GM19452 (cell line): ENCODE measurements around the gene SIGLEC11.
"Not testable (repeated sequence)": the region's sequence is repeated elsewhere in the genome, so short reads cannot be mapped to it uniquely, and the experiment has no call there.

Experiments used
- ATAC-seq: cut with Tn5 transposase; IDR thresholded peaks from one replicate; pipeline ENCODE4 v1.9.1; 2021; ENCODE audit not compliant: unreplicated experiment

Gene SIGLEC11, protein sequence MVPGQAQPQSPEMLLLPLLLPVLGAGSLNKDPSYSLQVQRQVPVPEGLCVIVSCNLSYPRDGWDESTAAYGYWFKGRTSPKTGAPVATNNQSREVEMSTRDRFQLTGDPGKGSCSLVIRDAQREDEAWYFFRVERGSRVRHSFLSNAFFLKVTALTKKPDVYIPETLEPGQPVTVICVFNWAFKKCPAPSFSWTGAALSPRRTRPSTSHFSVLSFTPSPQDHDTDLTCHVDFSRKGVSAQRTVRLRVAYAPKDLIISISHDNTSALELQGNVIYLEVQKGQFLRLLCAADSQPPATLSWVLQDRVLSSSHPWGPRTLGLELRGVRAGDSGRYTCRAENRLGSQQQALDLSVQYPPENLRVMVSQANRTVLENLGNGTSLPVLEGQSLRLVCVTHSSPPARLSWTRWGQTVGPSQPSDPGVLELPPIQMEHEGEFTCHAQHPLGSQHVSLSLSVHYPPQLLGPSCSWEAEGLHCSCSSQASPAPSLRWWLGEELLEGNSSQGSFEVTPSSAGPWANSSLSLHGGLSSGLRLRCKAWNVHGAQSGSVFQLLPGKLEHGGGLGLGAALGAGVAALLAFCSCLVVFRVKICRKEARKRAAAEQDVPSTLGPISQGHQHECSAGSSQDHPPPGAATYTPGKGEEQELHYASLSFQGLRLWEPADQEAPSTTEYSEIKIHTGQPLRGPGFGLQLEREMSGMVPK

DNA sequence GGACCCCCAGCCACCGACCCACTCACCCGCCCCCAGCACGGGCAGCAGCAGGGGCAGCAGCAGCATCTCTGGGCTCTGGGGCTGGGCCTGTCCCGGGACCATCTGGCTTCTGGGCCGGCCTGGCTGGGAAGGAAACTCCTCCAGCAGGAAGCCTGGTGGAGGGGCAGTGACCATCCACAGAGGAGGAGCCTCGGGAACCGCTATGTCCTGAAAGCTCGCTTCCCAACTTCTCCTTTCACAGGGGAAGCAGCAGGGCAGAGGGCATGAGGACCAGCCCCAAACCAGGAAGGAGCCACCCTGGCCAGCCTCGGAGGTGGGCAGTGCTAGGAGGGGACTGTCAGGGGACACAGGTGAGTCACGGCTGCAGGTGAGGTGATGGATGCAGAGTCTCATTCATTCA lies at the start of gene SIGLEC11:
Gene SIGLEC11 (minus strand): TSS at position 193 of the 400 bp plus-strand sequence. CDS start 91 bp downstream, at position 102.
- not testable (repeated sequence) for ATAC-seq

- ATAC-seq, result no peak
These were observed 47.6 kb upstream of the SIGLEC11 start for GRCh38 chr19:50008532-50008931.

DNA sequence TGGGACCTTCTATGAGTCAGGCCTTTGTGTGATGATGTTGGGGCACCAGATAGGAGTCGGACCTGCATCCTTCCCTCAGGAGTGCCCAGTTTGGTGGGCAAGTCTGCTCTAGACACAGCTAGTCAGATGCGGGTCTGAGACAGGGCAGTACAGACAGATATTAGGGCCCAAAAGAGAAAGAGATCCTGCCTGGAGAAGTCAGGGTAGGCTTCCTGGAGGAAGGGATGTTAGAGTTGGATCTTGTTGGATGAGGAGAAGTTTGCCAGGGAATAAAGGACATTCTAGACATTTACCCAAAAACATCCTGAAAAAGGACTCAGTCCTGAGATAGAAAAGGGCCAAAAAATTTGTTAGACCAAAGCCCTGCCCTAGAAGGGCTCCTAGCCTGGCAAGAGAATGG lies 47.0 kb upstream of the SIGLEC11 start:
- ATAC-seq, result no peak

- no peak for ATAC-seq
These were observed 46.2 kb upstream of the SIGLEC11 start for GRCh38 chr19:50007170-50007569.

- ATAC-seq, result no peak
These were observed 44.5 kb upstream of the SIGLEC11 start for GRCh38 chr19:50005428-50005827.

GRCh38 chr19:50003810-50004419 lies 42.9 kb upstream of the SIGLEC11 start:
- no peak for ATAC-seq

- ATAC-seq, result no peak
These were observed 42.3 kb upstream of the SIGLEC11 start for GRCh38 chr19:50003254-50003788.

- ATAC-seq, result no peak
These were observed 41.5 kb upstream of the SIGLEC11 start for GRCh38 chr19:50002386-50002960.

DNA sequence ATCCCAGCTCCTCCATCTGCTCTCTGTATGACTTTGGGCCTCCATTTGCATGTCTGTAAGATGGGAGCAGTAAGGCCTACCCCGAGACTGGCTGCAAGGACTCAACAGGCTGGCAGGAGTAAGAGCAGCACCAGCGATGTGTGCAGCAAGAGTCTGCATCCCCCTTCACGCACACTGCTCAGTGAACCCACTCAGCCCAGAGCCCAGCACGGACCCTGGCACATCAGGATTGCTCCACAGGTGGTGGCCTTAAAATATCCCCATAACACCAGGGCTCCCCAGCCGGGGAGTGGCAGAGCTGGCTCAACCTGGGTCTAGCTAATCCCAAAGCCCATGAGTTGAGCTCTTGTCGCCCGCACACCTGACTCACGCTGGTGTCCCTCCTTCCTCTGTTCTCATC lies 40.8 kb upstream of the SIGLEC11 start:
- no peak for ATAC-seq

DNA sequence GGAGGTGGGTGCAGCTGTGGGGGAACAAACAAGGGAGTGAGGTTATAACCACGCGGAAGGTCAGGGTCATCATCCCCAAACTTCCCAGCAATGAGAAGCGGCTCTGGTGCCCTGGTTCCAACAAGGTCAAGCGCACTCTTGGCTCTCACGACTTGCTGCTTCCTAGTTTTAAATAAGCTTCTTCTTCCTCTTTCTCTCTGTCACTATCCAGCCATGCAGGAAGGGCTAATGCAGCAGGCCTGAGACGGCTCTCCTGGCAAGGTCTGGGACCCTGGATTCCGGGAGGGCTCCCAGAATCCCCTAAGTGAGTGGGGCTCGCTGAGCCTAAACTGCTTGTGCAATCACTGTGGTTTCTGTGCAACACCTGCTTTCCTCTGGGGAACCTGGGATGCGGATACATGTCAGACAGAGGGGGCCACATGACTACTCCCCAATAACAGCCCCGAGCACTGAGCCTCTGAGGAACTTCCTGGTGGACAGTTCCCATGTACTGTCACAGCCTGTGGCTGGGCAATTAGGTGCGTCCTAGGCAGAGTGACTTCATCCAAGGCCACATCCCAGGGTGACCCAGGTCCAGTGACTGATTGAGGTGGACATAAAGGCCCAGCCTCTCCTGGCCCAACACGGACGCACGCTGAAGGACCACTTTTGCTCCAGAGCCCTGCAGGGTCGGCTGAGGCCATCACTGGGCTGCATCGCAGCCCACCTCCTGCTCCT lies 40.0 kb upstream of the SIGLEC11 start:
- ATAC-seq, result no peak

GRCh38 chr19:50000038-50000840 lies 39.3 kb upstream of the SIGLEC11 start:
- ATAC-seq, result no peak

- no peak for ATAC-seq
These were observed 38.5 kb upstream of the SIGLEC11 start for GRCh38 chr19:49999371-50000010.

GRCh38 chr19:49997709-49998108 lies 36.7 kb upstream of the SIGLEC11 start:
- ATAC-seq, result no peak

DNA sequence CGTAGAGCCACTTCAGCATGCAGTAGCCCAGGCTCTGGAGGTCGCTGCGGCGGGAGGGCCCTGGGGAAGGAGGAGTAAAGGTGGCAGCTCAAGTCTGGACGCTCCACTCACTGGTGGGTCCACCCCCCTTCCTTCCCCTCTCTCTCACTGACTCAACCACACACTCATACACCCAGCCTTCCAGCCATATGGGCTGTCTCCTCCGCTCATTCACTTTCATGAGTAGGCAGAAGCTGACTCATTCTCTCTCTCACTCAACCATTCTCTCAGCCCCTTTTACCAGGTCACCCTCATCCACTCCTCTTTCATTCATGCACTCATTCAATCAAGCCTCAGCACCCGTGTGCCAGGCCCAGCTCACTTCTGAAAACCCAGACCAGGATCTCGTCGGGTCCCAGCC lies 27.5 kb upstream of the SIGLEC11 start:
- ATAC-seq, result no peak

GRCh38 chr19:49988007-49988406 lies 27.0 kb upstream of the SIGLEC11 start:
- no peak for ATAC-seq

- ATAC-seq, result no peak
These were observed 26.3 kb upstream of the SIGLEC11 start for GRCh38 chr19:49987159-49987698.

DNA sequence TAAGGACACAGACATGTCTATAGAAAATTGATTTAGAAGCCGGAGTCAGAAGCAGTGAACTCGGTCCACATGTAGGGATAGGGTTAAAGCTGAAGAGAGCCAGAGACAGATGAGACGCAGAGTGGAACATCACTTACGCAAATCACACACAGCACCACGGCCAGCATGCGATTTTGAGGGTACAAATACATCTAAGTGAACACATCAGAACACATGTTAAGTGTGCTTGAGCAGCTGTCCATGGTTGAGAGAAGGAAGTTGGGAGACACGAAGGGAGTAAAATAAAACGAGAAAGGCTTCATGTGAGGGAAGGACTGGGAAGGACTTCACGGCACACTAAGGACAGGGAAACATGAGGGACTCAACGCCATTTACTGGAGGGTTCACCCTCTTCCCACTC lies 25.4 kb upstream of the SIGLEC11 start:
- ATAC-seq, result no peak

DNA sequence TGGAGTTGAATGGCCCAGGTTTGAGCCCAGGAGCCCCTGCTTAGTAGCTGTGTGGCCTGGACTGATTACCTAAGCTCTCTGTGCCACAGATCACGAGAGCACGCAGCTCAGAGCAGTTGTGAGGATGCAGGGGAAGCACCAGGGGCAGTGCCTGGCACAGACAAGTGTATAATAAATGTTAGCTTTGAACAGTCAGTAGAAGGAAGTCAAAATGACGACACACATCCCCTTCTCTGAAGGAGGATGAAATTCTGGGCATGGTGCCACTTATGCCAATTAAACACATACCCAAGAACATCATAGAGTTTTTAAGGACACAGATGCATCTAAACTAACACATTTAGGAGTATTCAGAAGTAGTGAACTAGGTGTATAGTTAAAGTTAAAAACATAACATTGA lies 24.9 kb upstream of the SIGLEC11 start:
- ATAC-seq, result no peak

- no peak for ATAC-seq
These were observed 23.5 kb upstream of the SIGLEC11 start for GRCh38 chr19:49984491-49984890.
